Fibroblast of lung (primary cell): ENCODE measurements around the gene RGS7.

Experiments used
- EZH2 ChIP-seq: IDR thresholded peaks from 2 replicates; pipeline ENCODE4 v1.5.1; 2012; ENCODE audit warnings: low read length, control low read depth, mild to moderate bottlenecking; ENCODE audit errors: missing control alignments
- TF ChIP-seq, protein P1 (sequence below), 2 donors: IDR thresholded peaks in 1 of 2; conservative IDR thresholded peaks in 1 of 2; 1 replicate in 1 of 2; 2 replicates in 1 of 2; pipeline ENCODE4 v1.5.1; 2011 to 2012; ENCODE audit warnings: low read length in 2 of 2, control low read depth in 1 of 2, inconsistent platforms in 1 of 2, low read depth in 1 of 2, mild to moderate bottlenecking in 1 of 2

DNA sequence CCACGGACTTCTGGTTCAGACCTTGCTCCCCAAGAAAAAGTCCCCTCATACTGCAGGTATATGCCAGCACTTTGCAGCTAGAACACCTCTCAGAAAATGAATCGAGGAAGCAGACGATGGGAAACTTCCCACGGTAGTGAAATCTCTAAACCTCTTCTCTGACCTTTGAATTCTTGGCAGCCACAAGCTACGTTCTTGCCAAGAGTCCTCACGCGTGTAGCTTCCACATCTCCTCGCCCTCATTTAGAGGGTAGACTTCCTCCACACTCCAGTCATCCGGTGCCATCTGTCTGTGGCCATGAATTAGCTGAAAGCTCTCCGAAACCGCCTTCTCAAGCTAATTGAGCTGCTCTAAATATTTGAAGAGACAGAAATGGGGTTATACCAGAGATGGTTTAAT, 127.8 kb downstream of the RGS7 start:
- TF ChIP-seq, protein P1, sequence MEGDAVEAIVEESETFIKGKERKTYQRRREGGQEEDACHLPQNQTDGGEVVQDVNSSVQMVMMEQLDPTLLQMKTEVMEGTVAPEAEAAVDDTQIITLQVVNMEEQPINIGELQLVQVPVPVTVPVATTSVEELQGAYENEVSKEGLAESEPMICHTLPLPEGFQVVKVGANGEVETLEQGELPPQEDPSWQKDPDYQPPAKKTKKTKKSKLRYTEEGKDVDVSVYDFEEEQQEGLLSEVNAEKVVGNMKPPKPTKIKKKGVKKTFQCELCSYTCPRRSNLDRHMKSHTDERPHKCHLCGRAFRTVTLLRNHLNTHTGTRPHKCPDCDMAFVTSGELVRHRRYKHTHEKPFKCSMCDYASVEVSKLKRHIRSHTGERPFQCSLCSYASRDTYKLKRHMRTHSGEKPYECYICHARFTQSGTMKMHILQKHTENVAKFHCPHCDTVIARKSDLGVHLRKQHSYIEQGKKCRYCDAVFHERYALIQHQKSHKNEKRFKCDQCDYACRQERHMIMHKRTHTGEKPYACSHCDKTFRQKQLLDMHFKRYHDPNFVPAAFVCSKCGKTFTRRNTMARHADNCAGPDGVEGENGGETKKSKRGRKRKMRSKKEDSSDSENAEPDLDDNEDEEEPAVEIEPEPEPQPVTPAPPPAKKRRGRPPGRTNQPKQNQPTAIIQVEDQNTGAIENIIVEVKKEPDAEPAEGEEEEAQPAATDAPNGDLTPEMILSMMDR (conservative IDR thresholded peaks at IDR 0.05 in 1 of 2, IDR thresholded peaks at IDR 0.05 in 1 of 2; ENCODE audit: low read depth in 1 of 2, low read length in 2 of 2), result no peak
- no peak for TF ChIP-seq EZH2
